SIG-M5 (cell line): Measurements from ENCODE around the gene TMEM248.
"Not testable (repeated sequence)": the region's sequence is repeated elsewhere in the genome, so short reads cannot be mapped to it uniquely, and the experiment has no call there.

Experiments
- DNase-seq: peaks from one replicate; lab custom pipeline; 2025; lab: John Stamatoyannopoulos, UW

TMEM248 gene

GRCh38 chr7:67004145-67004544, 83.1 kb downstream of the TMEM248 start:
- not testable (repeated sequence) for DNase-seq

- no peak for DNase-seq
These were observed 85.9 kb downstream of the TMEM248 start for GRCh38 chr7:67006965-67007364.
